ENCODE results near the gene CHAC1. TPM values are rescaled to one million over a fixed set of nuclear protein-coding genes. Genes with fewer than 3 reads are reported as not detected.
A peak's percentile ranks its signal among the peaks of the same experiment; 100 is the strongest.

Gene CHAC1
- total and polyA plus RNA-seq, 8 donors: 0.78 to 5.8 (median 1.2) TPM

GRCh38 chr15:40922608-40923005 lies 30.7 kb upstream of the CHAC1 start:
- no peaks in the 10 kb centered on the region for H3K36me3 ChIP-seq
- H3K9me3 ChIP-seq: no peaks in the 10 kb centered on the region
- peaks cover 23 to 34% of the 10 kb centered on the region in 2 donors for H3K27me3 ChIP-seq
- ATAC-seq: no peak
- no peak for TF ChIP-seq CTCF (IDR thresholded peaks at IDR 0.05)
- no peak for DNase-seq
- no peak overlapping the region for H3K4me3 ChIP-seq
- intact Hi-C loops (cut with DNase I): no loop called here
- peaks cover 11 to 39% of the 10 kb centered on the region in 2 donors for H3K4me1 ChIP-seq
- H3K27ac ChIP-seq: no peak overlapping the region

GRCh38 chr15:40923551-40923950 lies 29.7 kb upstream of the CHAC1 start:
- Histone ChIP-seq H3K4me1 (peaks cover 17 to 42% of the 10 kb centered on the region in 2 donors), H3K36me3 (no peaks in the 10 kb centered on the region), H3K27me3 (peaks cover 33 to 44% of the 10 kb centered on the region in 2 donors), H3K27ac (no peak overlapping the region), H3K4me3 (no peak overlapping the region), H3K9me3 (no peaks in the 10 kb centered on the region)
- TF ChIP-seq CTCF (IDR thresholded peaks at IDR 0.05): no peak
- intact Hi-C loops (cut with DNase I): no loop called here
- DNase-seq: peak in 1 of 4 donors; percentile 48
- ATAC-seq: no peak

- Histone ChIP-seq H3K36me3 (no peaks in the 10 kb centered on the region), H3K4me3 (no peak overlapping the region), H3K27ac (no peak overlapping the region), H3K9me3 (no peaks in the 10 kb centered on the region), H3K27me3 (peaks cover 46 to 63% of the 10 kb centered on the region in 2 donors), H3K4me1 (peaks cover 20 to 53% of the 10 kb centered on the region in 2 donors)
- ATAC-seq: no peak
- no peak for DNase-seq
- TF ChIP-seq CTCF (IDR thresholded peaks at IDR 0.05): no peak
- intact Hi-C loops (cut with DNase I): no loop called here
These were observed 27.8 kb upstream of the CHAC1 start for GRCh38 chr15:40925495-40925862.

GRCh38 chr15:40925863-40926658 lies 27.2 kb upstream of the CHAC1 start:
- no peak for TF ChIP-seq CTCF (IDR thresholded peaks at IDR 0.05)
- intact Hi-C loops (cut with DNase I): no loop called here
- DNase-seq: peak in 1 of 4 donors; percentile 80
- no peaks in the 10 kb centered on the region for H3K9me3 ChIP-seq
- ATAC-seq: no peak
- H3K4me3 ChIP-seq: peak overlapping the region in 1 of 2 donors; percentile 7
- H3K4me1 ChIP-seq: peaks cover 24 to 59% of the 10 kb centered on the region in 2 donors
- H3K27ac ChIP-seq: no peak overlapping the region
- H3K27me3 ChIP-seq: peaks cover 46 to 69% of the 10 kb centered on the region in 2 donors
- H3K36me3 ChIP-seq: no peaks in the 10 kb centered on the region

- ATAC-seq (no peak), DNase-seq (peak in 1 of 4 donors; percentile 58)
- Histone ChIP-seq H3K9me3 (no peaks in the 10 kb centered on the region), H3K27ac (no peak overlapping the region), H3K4me3 (no peak overlapping the region), H3K27me3 (peaks cover 46 to 77% of the 10 kb centered on the region in 2 donors), H3K4me1 (peaks cover 32 to 66% of the 10 kb centered on the region in 2 donors), H3K36me3 (no peaks in the 10 kb centered on the region)
- TF ChIP-seq CTCF (IDR thresholded peaks at IDR 0.05): no peak
- intact Hi-C loops (cut with DNase I): no loop called here
These were observed 26.4 kb upstream of the CHAC1 start for GRCh38 chr15:40926659-40927494.

Data from left lung (tissue), 10 donors.